ENCODE results near the gene STIP1. TPM values are rescaled to one million over a fixed set of nuclear protein-coding genes. Genes with fewer than 3 reads are reported as not detected.

The STIP1 gene
- total and polyA plus RNA-seq, 10 of the 15 experiments (the other 5 are each of a cell fraction or from before 2014, with no cell fraction given) = 25.2 to 291 (median 191) TPM

DNA sequence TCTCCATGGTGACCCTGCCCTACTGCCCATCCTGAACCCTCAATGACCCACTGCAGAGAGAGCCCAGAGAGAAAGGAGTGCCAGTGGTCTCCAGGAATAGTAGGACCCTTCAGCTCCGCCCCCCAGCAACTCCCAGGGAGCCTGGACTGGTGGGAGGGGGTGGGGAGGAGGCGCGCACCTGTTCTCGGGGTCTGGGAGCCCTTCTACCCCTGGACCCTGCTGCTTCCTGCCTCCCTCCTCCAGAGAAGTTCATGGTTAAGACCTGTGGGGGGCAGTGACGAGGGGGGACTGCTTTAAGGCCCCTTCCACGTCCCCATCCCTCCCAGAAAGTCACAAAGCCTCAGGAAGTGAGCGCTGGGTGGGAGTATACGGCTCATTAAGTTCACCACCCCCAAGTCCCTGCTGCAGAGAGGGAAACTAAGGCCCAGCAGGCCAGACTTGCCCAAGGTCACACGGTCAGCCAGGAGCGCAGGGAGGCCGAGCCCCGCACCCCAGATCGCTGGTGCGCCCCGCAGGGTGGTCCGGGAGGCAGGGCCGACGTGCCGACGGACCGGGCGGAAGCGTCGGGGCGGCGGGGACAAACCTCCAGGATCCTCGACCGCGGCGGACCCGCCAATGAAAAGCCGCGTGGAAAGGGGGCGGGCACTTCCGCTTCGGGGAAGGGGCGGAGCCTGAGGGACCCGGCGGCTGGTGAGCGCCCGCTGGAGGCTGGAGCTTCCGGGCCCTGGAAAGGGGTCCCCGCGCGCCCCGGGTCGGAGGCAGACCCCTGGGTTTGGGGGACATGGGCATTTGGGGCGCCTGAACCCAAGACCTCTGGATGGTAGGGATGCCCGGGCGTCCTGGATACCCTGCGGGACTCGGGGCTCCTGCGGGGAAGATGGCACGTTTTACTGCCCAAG is 39.9 kb downstream of the STIP1 start, which contains the start of the genes NUDT22 and TRPT1:
Gene NUDT22 (plus strand): TSS at position 667 of the 899 bp plus-strand sequence. CDS start 379 bp downstream, outside the sequence.
Gene TRPT1 (minus strand): TSS at position 579 of the 899 bp plus-strand sequence. CDS start 326 bp downstream, at position 253.
- TSS peak; percentile 82 for BruUV-seq (replicated peaks)
- peak; percentile 80 for ATAC-seq
- ChIA-PET SMC1A (ENCODE audit: uncharacterized antibody, unreplicated experiment) (interaction anchor here (0.8 to 5.4 kb wide), 7 partner anchors 13 to 76 kb away, joined by 3 to 56 read pairs (median 4); partner anchors contain the start of genes FERMT3 and FKBP2), RAD21 (ENCODE audit: unreplicated experiment) (interaction anchor here (0.8 to 3.3 kb wide), 10 partner anchors 9 to 109 kb away, joined by 3 to 34 read pairs (median 4); partner anchors contain the start of genes BAD, FERMT3, FKBP2 and PRDX5), CTCF (interaction anchor here (0.5 to 5.0 kb wide), 11 partner anchors 11 to 105 kb away, joined by 3 to 59 read pairs (median 4); partner anchors contain the start of genes FERMT3 and FKBP2), POLR2A (interaction anchor here (0.5 to 9.7 kb wide), 19 partner anchors 8 to 414 kb away, joined by 3 to 85 read pairs (median 5); partner anchors contain the start of genes FERMT3, FKBP2, PPP1R14B and PRDX5)
- peak within 1 kb of the TSS; percentile 98 for H3K9ac ChIP-seq (ENCODE audit: control insufficient read depth, insufficient read depth, low read length)
- no peaks in the 10 kb centered on the region for H3K27me3 ChIP-seq (replicated peaks in 1 of 2; ENCODE audit: control insufficient read depth in 2 of 2, insufficient read depth in 2 of 2, low read length in 1 of 2)
- peaks cover 18% of the 10 kb centered on the region for H3K4me1 ChIP-seq (ENCODE audit: control insufficient read depth, insufficient read depth, low read length)
- H3K36me3 ChIP-seq (ENCODE audit: control insufficient read depth in 2 of 2, insufficient read depth in 2 of 2, low read length in 1 of 2) = peaks cover 9 to 11% of the 10 kb centered on the region in 2 experiments
- H3K79me2 ChIP-seq (ENCODE audit: control insufficient read depth, insufficient read depth, low read length) = peaks cover 36% of the 10 kb centered on the region
- peak within 1 kb of the TSS; percentile 79 for H2AFZ ChIP-seq (ENCODE audit: control insufficient read depth, low read depth, low read length)
- in situ Hi-C loops (cut with MboI) (loop anchor here (25.0 kb wide), 1 partner anchor 1636 kb away; the partner anchor contains the start of genes CFL1, EFEMP2 and MUS81), intact Hi-C loops (cut with micrococcal nuclease; ENCODE audit: unreplicated experiment) (no loop called here)
- peak within 1 kb of the TSS; percentile 96 for H3K27ac ChIP-seq (ENCODE audit: control insufficient read depth, insufficient read depth)
- no peaks in the 10 kb centered on the region for H3K9me3 ChIP-seq (replicated peaks; ENCODE audit: control insufficient read depth, insufficient read depth, low read length)
- no peaks in the 10 kb centered on the region for H4K20me1 ChIP-seq (ENCODE audit: control insufficient read depth, insufficient read depth)
- DNase-seq (ENCODE audit: low read depth, low spot score) = no peak
- peak; percentile 61 for FAIRE-seq
- WGBS (ENCODE audit: insufficient coverage, insufficient replicate concordance, low lambda C conversion rate, missing lambda C conversion rate) = under 1% methylated on average over 53 of the region's 54 CpGs
- H3K4me2 ChIP-seq (ENCODE audit: control insufficient read depth, insufficient read depth) = peak within 1 kb of the TSS; percentile 98
- H3K4me3 ChIP-seq = peak within 1 kb of the TSS; percentile 90
- TF ChIP-seq ZNF24 (IDR thresholded peaks at IDR 0.05) (no peak), SMARCA5 (IDR thresholded peaks at IDR 0.05) (peak; percentile 78), SMAD5 (IDR thresholded peaks at IDR 0.05; ENCODE audit: low read depth) (peak; percentile 21; the same call in 1 of the 2 replicates), CBFB (IDR thresholded peaks at IDR 0.05; ENCODE audit: low read depth) (0 out of 2 replicates have a peak, but pooled peaks have one; percentile 41), EP300 (IDR thresholded peaks at IDR 0.05; ENCODE audit: borderline replicate concordance in 1 of 2, control insufficient read depth in 1 of 2, low read depth in 2 of 2, low read length in 2 of 2) (no peak), MTA3 (IDR thresholded peaks at IDR 0.05; ENCODE audit: borderline replicate concordance, low read length) (no peak; the same call in 1 of the 2 replicates), SPI1 (IDR thresholded peaks at IDR 0.05; ENCODE audit: borderline replicate concordance, insufficient read depth, low read depth, low read length) (peak; percentile 79), IKZF2 (IDR thresholded peaks at IDR 0.05) (peak; percentile 37 to 44; a peak in 2 of 4 replicates), RCOR1 (conservative IDR thresholded peaks at IDR 0.05; ENCODE audit: low read depth, low read length) (no peak), HDAC6 (IDR thresholded peaks at IDR 0.05; ENCODE audit: unreplicated experiment) (no peak), RUNX3 (IDR thresholded peaks at IDR 0.05; ENCODE audit: low read length) (0 out of 2 replicates have a peak, but pooled peaks have one; percentile 13), NFYB (IDR thresholded peaks at IDR 0.05; ENCODE audit: insufficient read depth, low read depth, low read length) (peak; percentile 64; the same call in 1 of the 2 replicates), WRNIP1 (IDR thresholded peaks at IDR 0.05; ENCODE audit: borderline replicate concordance, low read depth, low read length) (no peak), NR2C1 (IDR thresholded peaks at IDR 0.05) (no peak)
- TF ChIP-seq, protein P1, sequence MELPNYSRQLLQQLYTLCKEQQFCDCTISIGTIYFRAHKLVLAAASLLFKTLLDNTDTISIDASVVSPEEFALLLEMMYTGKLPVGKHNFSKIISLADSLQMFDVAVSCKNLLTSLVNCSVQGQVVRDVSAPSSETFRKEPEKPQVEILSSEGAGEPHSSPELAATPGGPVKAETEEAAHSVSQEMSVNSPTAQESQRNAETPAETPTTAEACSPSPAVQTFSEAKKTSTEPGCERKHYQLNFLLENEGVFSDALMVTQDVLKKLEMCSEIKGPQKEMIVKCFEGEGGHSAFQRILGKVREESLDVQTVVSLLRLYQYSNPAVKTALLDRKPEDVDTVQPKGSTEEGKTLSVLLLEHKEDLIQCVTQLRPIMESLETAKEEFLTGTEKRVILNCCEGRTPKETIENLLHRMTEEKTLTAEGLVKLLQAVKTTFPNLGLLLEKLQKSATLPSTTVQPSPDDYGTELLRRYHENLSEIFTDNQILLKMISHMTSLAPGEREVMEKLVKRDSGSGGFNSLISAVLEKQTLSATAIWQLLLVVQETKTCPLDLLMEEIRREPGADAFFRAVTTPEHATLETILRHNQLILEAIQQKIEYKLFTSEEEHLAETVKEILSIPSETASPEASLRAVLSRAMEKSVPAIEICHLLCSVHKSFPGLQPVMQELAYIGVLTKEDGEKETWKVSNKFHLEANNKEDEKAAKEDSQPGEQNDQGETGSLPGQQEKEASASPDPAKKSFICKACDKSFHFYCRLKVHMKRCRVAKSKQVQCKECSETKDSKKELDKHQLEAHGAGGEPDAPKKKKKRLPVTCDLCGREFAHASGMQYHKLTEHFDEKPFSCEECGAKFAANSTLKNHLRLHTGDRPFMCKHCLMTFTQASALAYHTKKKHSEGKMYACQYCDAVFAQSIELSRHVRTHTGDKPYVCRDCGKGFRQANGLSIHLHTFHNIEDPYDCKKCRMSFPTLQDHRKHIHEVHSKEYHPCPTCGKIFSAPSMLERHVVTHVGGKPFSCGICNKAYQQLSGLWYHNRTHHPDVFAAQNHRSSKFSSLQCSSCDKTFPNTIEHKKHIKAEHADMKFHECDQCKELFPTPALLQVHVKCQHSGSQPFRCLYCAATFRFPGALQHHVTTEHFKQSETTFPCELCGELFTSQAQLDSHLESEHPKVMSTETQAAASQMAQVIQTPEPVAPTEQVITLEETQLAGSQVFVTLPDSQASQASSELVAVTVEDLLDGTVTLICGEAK (IDR thresholded peaks at IDR 0.05; ENCODE audit: borderline replicate concordance) = peak; percentile 73; the same call in 1 of the 2 replicates

Data from GM12878 (cell line).